Chondrocyte (in vitro differentiated cells): Measurements from ENCODE around the gene NPBWR2. TPM values are rescaled to one million over a fixed set of nuclear protein-coding genes. Genes with fewer than 3 reads are reported as not detected.
A peak's percentile ranks its signal among the peaks of the same experiment; 100 is the strongest.

Source experiments
- DNase-seq: peaks from one replicate; pipeline ENCODE4 v3.0.0; 2021; ENCODE audit warnings: mixed read lengths, low spot score
- H3K27ac Mint-ChIP-seq: one replicate; pipeline ENCODE4 v1.8.0; 2021; ENCODE audit warnings: mild to moderate bottlenecking, moderate library complexity, mixed read lengths; ENCODE audit not compliant: unreplicated experiment
- H3K27me3 Mint-ChIP-seq: 2 replicates; pipeline ENCODE4 v1.8.0; 2021; ENCODE audit warnings: low read depth, mixed read lengths
- H3K36me3 Mint-ChIP-seq: 2 replicates; pipeline ENCODE4 v1.8.0; 2021; ENCODE audit warnings: low read depth, mixed read lengths
- H3K4me1 Mint-ChIP-seq: 2 replicates; pipeline ENCODE4 v1.8.0; 2021; ENCODE audit warnings: low read depth, mild to moderate bottlenecking, mixed read lengths
- H3K4me3 Mint-ChIP-seq: one replicate; pipeline ENCODE4 v1.8.0; 2021; ENCODE audit warnings: mild to moderate bottlenecking, moderate library complexity, mixed read lengths; ENCODE audit not compliant: unreplicated experiment
- H3K9me3 Mint-ChIP-seq: 2 replicates; pipeline ENCODE4 v1.8.0; 2021; ENCODE audit warnings: low read depth, mixed read lengths
- CTCF ChIP-seq: fragments of 200-600 bp; sonication (generic); IDR thresholded peaks from 2 replicates; pipeline ENCODE4 v1.5.0; 2021; ENCODE audit warnings: antibody characterized with exemption, mild to moderate bottlenecking, moderate library complexity
- total RNA-seq: library from RNA; stranded (reverse); gene quantifications from 3 replicates; pipeline ENCODE4 v1.2.1, GENCODE V29; 2021

Gene NPBWR2
- total RNA-seq, 1 donor from 2014 or later = not detected

GRCh38 chr20:64142590-64142989 lies 35.2 kb upstream of the NPBWR2 start:
- Mint-ChIP-seq H3K4me3 (no peak overlapping the region), H3K36me3 (peaks cover 2% of the 10 kb centered on the region), H3K27ac (no peak overlapping the region), H3K4me1 (no peaks in the 10 kb centered on the region), H3K27me3 (peaks cover 28% of the 10 kb centered on the region), H3K9me3 (peaks cover 5% of the 10 kb centered on the region)
- TF ChIP-seq CTCF = no peak
- no peak for DNase-seq

DNA sequence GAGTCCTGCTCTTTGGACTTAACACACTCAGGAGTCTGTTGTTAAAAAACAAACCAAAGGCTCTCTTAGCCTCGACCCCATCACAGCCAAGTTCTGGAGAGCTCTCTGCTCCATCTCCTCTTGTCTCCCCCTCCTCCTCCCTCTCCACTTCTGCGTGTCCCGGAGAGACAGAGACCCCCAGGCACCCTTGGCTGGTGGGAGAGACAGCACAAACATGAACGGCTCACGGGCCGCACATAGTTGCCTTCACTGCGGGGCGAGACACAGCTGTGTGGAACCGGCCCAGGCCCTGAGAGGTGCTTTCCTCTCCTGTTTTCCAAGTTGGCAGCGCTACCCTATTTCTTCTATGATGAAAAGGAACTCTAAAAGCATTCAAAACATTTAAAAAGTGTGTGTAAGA lies 33.6 kb upstream of the NPBWR2 start:
- no peak for TF ChIP-seq CTCF
- H3K36me3 Mint-ChIP-seq = peaks cover 2% of the 10 kb centered on the region
- DNase-seq = no peak

GRCh38 chr20:64140061-64140931 lies 32.9 kb upstream of the NPBWR2 start:
- no peak for TF ChIP-seq CTCF

More for the DNA sequence above, 33.6 kb upstream of the NPBWR2 start:
- H3K27me3 Mint-ChIP-seq = peaks cover 27% of the 10 kb centered on the region
- H3K4me3 Mint-ChIP-seq = no peak overlapping the region
- H3K27ac Mint-ChIP-seq = no peak overlapping the region
- H3K9me3 Mint-ChIP-seq = peaks cover 5% of the 10 kb centered on the region
- no peaks in the 10 kb centered on the region for H3K4me1 Mint-ChIP-seq

GRCh38 chr20:64139199-64140060 lies 32.1 kb upstream of the NPBWR2 start:
- Mint-ChIP-seq H3K27me3 (peaks cover 36% of the 10 kb centered on the region), H3K36me3 (no peaks in the 10 kb centered on the region), H3K4me3 (no peak overlapping the region), H3K27ac (no peak overlapping the region), H3K4me1 (no peaks in the 10 kb centered on the region), H3K9me3 (peaks cover 2% of the 10 kb centered on the region)
- DNase-seq = no peak
- no peak for TF ChIP-seq CTCF

More at GRCh38 chr20:64140061-64140931, 32.9 kb upstream of the NPBWR2 start:
- H3K4me1 Mint-ChIP-seq = no peaks in the 10 kb centered on the region
- H3K9me3 Mint-ChIP-seq = peaks cover 5% of the 10 kb centered on the region
- DNase-seq = peak; percentile 63
- H3K36me3 Mint-ChIP-seq = peaks cover 2% of the 10 kb centered on the region
- no peak overlapping the region for H3K27ac Mint-ChIP-seq
- H3K27me3 Mint-ChIP-seq = peaks cover 34% of the 10 kb centered on the region
- H3K4me3 Mint-ChIP-seq = no peak overlapping the region

DNA sequence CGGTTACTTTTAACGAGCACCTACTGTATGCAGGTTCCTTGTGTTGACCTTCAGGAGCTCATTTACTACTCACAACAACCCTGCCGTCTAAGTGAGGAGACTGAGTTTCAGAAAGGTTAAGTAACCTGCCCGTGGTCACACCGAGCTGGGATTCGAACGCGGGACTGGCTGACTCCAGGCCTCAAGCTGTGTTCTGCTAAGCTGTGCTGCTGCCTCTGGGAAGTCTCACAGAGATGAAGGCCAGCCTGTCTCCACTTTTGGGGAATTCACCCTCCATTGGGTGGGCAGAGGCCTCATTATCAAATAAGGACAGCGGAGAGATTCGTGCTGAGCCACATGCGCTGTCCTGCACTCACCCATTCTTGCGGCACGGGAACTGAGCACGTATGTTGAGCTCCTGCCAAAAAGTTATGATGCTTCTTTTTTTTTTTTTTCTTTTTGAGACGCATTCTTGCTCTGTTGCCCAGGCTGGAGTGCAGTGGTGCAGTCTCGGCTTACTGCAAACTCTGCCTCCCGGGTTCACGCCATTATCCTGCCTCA lies 31.0 kb upstream of the NPBWR2 start:
- DNase-seq = no peak
- H3K4me1 Mint-ChIP-seq = no peaks in the 10 kb centered on the region
- H3K4me3 Mint-ChIP-seq = no peak overlapping the region
- no peak for TF ChIP-seq CTCF
- H3K9me3 Mint-ChIP-seq = no peaks in the 10 kb centered on the region
- H3K27ac Mint-ChIP-seq = no peak overlapping the region
- no peaks in the 10 kb centered on the region for H3K36me3 Mint-ChIP-seq
- peaks cover 35% of the 10 kb centered on the region for H3K27me3 Mint-ChIP-seq
